GM19328 (cell line): Measurements from ENCODE around the gene HOXA4.

Experiments
- ATAC-seq: cut with Tn5 transposase; IDR thresholded peaks from one replicate; pipeline ENCODE4 v1.9.1; 2021; ENCODE audit warnings: mild to moderate bottlenecking, moderate library complexity; ENCODE audit not compliant: unreplicated experiment

The HOXA4 gene

DNA sequence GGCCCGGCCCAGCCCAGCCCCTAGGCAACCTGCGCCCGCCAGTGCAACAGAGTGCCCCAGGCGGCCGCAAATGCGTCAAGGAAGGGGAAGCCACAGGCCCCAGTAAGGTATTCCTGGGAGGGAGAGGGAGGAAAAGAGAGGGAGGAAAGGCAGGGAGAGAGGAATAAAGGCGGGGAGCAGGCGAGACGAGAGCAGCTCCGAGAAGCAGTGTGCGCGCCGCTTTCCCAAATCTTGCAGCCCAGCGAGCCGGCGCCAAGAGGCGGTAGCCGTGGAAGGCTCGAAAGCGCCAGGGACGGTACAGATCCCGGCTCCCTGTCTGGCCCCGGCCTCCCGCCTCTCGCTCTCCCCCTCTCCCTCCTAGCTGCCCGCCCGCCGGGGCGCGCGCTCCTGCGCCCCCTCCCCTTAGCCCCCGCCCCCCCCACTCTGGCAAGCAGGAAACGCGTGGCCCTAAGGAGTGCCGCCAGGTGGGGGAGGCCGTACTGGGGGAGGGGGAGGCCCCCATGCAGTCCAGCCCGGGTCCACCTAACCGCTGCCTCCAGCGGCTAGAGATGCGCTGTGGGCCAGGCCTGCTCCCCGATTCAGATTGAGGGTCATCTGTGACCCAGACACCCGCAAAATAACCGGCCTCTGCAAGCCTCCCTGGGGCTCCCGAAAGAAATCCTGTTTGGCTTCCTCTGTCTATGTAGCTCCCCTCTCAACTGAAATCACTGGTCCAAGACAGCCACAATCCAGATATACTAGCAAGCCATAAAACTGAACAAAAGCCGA, 39.3 kb upstream of the HOXA4 start:
- no peak for ATAC-seq

DNA sequence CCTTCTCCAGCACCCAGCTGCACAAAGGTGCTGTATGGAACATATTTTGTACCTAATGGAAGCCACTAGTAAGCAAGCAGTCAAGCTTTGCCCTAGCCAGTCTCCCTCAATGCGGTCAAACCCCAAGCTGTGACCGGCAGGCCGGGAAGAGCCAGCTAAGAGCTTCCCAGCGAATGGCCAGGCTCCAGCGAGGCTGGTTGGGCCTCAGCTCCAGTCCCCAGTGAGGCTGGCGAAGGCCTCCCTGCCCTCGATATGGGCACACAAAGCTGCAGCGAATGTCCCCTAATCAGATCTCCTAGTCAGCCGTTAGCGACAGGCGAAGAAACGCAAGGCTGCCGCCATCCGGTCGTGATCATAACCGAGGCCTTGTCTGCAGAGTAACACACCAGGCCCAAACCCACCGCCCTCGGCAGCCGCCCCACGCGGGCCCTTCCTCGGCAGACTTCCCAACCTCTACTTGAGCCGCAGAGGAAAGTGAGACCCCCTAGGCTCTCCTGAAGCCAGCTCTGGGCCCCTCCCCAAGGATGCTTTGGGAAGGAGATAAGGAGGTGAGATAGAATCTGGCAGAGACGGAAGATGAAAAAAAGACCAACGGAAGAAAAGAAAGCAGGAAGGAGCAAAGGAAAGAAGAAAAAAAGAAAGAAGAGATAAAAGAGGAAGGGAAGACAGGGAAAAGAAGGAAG, 37.8 kb upstream of the HOXA4 start:
- ATAC-seq = no peak

DNA sequence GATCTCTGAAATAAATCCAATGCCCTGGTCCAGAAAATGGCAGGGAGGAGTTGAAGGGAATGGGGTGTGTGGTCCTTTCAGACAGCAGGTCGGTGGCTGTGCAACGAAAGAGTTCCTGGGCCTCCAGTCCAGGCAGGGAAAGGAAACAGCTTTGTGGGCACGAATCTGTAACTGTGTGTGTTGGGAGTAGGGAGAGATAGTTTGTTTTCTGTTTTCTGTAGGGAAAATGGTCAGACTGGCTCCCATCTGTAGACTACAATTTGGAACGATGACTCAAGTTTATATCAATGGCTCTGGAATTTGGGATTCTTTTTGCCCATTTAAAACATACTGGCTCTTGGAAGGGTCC, 37.3 kb upstream of the HOXA4 start:
- ATAC-seq = no peak

DNA sequence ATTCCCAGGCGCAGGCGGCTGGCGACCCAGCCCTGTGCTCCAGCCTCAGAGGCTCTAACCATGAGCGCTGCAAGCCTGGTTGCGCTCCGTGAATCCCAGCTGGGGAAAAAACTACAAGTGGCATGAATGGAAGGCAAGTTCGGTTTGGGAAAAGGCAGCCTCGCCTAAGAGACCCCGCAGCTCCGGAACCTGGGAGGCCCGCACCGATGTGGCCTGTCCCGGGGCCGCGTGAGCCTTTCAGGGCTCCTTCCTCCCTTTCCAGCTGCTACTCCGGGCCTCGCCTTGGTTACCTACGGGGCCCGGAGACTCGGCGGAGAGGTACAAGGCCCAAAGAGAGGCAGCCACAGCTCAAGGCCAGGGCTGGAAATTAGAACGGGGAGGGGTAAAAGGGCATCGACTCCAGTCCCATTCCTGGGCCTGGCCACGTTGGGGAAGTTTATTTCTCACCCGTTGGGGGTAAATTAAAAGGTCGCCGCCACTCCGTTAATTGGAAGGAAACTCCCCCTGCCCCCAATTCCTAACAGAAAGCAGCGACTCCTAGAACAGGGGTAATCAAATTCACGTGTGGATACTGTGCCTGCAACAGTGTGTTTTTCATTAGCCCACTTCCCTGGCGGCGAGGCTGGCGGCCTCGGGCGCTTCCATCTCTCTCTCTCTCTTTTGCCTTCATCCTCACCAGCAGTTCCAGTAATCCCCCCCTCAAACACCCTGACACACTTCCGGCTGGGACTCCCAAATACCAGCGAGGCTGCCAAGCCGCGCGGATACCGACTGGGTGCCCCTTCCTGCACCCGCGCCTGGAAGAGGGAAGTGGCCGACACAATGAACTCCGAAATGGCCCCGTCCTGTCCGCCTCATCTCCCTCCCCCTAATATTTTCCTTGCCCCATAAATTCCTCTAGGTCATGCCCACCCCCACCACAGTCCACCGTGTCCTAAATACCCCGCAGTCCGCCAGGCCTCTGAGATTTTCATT, 36.3 kb upstream of the HOXA4 start:
- no peak for ATAC-seq

DNA sequence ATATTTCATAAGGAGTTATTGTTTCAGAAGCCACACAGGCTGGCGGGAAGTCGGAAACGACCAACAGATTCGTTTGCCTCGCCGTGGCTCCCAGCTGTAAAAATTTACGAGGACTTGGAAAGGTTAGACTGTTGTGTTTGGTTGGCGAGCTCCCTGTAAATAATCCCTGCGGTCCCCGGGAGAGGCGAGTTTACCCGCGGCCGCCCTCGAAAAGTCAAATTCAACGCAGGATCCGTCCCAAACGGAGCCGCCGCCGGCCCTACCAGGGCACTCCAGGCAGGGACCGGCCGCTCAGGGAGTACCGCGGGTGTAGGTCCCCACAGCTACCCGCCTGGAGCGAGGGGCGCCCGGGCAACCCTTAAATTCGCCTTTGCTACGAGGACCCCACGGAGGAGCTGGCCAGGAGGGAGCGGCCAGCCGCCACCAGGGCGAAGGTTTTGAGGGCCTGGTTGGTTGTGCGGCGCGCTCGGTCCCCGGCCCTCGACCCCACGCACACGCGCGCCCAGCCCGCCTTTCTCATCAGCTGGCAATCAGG, 35.5 kb upstream of the HOXA4 start:
- ATAC-seq = no peak

DNA sequence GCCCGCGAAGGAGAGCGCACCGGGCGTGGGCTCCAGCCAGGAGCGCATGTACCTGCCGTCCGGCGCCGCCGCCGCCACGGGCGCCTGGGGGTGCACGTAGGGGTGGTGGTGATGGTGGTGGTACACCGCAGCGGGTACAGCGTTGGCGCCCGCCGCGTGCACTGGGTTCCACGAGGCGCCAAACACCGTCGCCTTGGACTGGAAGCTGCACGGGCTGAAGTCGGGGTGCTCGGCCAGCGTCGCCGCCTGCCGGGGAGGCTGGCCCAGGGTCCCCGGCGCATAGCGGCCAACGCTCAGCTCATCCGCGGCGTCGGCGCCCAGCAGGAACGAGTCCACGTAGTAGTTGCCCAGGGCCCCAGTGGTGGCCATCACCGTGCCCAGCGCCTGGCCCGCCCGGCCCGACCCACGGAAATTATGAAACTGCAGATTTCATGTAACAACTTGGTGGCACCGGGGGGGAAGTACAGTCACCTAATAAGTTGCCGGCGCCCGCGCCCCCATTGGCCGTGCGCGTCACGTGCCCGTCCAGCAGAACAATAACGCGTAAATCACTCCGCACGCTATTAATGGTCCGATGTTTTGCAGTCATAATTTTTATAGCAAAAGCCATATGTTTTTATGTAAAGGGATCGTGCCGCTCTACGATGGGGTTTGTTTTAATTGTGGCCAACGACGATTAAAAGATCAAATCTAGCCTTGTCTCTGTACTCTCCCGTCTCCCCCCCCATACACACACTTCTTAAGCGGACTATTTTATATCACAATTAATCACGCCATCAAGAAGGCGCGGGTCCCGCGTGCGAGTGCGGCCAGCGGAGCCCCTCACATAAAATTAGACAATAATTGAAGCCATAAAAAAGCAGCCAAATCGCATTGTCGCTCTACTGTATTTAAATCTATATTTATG, 34.8 kb upstream of the HOXA4 start, which contains the start of gene HOXA9:
Gene HOXA9 (minus strand): TSS at position 449 of the 907 bp plus-strand sequence. CDS start 80 bp downstream, at position 369.
- no peak for ATAC-seq

DNA sequence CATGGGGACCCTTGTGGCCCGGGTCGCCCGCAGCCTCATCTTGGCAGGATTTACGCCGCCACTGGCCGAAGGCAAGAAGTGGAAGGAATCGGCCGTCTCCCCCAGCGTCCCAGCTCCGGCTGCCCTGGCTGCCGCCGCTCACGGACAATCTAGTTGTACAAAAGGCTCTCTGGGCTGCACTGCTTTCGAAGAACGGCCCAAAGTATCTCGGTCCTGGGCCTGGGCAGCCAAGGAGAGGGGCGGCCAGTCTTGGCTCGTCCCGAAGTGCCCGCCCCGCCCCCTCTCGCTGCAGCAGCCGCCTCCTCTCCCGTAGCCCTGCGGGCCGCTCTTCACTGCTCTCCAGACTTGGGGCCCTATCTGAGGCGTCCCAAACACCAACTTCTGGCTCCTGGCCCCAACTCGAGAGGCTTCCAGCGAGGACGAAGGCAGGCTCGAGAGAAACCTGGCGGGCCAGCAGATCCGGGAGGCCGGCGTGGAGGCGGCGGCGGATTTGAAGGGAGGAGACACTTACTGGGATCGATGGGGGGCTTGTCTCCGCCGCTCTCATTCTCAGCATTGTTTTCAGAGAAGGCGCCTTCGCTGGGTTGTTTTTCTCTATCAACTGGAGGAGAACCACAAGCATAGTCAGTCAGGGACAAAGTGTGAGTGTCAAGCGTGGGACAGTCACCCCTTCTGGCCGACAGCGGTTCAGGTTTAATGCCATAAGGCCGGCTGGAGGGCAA, 34.0 kb upstream of the HOXA4 start:
- no peak for ATAC-seq

DNA sequence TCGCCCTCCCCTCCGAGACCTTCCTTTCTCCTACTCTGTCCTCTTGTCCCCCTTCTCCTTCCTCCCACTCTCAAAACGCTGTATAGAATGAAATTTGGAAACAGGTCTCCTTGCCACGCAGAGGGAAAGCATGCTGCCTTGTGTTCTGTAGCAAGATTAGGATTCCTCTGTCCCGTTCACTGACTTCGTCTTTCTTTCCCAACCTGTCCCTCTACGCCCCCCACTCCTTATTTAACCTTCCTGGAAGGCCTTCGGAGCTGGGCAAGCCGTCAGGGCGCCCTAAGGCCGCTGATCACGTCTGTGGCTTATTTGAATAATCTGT, 33.4 kb upstream of the HOXA4 start:
- no peak for ATAC-seq

DNA sequence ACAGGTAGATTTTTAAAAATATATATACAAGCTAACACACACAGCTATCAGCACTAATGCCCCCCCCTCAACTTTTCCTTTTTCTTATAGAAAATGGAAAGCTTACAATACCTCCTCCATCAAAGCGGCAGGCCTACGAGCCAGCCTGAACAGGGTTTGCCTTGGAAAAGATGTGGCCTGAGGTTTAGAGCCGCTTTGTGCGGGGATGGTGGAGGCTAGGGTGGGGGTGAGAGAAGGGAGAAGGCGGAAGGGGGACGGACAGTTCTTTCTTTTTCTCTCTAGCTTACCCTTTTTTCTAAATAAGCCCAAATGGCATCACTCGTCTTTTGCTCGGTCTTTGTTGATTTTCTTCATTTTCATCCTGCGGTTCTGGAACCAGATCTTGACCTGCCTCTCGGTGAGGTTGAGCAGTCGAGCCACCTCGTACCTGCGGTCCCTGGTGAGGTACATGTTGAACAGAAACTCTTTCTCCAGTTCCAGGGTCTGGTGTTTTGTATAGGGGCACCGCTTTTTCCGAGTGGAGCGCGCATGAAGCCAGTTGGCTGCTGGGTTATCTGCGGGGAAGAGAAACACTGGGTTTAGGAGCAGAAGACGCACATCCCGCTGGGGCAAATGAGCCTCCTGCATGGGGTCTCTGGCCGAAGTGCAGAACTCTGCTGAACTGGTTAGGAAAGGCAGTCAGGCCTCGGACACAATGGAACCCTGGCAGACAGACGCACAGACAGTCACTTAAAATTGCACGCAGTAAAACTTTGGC, 32.9 kb upstream of the HOXA4 start:
- ATAC-seq = no peak

DNA sequence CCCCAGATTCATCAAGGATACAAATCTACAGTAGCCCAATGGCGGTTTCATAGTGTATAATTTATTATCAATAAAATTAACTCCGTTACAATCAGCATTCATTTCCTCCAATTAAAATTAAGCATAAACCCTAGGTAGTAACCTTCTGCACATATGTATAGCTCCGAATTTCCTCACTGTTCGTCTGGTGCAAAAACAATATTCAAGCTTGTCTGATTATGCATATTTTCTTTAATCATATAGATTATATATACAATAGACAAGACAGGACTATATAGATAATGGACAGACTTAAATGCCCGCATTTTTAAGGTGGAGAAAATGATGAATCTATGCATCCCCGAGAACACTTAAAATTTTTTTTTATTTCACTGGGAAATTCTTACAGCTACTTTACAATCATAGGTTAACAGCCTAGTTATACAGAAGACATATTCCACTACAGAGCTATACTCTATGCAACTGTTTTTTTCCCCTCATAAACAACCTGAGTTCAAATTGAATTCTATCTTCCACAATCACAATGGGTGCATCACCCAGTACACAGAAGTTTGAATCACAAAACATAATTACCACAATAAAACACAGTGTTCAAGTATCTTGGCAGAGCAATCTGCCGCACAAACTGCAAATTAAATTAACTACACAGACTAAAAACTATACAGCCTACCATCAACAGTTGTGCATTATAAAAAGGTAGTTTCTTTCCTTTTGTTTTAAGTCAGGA, 32.2 kb upstream of the HOXA4 start:
- ATAC-seq = no peak

DNA sequence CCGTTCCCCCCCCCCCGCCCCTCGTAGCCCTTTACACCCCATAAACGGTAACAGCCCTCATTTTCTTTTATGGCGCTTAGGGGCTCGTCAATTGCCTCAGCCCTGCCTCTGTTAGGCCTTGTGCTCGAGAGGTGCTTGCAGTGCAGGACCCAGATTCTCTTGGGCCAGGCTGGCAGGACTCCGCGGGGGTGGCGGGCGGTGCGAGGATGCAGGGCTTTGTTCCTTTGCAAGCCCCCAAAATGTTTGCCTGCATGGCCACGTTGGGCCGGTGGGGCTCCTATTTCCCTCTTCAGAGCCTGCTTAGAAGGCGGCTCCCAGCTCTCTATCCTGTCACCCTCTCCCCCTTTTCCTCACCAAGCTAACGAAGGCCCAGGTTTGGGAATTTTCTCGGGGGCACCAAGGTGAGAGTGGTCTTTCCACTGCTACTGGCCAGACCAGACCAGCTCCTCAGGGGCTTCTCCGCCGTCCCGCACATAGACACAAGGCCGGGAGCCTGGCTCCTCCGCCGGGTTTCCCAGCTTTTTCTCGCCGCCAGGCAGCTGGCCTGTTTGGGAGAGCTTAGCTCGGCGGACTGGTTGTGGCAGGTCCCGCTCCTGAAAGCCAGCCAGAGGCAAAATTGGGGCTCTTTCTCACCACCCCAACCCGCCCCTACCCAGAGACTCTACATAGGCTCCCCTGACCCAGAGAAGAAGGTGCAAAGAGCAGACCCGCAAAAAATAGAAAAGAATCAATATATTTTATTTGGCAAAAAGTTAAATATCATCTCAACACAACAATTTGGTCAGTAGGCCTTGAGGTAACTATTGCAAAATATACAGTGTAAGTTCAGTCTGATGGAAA, 31.4 kb upstream of the HOXA4 start:
- ATAC-seq = no peak

DNA sequence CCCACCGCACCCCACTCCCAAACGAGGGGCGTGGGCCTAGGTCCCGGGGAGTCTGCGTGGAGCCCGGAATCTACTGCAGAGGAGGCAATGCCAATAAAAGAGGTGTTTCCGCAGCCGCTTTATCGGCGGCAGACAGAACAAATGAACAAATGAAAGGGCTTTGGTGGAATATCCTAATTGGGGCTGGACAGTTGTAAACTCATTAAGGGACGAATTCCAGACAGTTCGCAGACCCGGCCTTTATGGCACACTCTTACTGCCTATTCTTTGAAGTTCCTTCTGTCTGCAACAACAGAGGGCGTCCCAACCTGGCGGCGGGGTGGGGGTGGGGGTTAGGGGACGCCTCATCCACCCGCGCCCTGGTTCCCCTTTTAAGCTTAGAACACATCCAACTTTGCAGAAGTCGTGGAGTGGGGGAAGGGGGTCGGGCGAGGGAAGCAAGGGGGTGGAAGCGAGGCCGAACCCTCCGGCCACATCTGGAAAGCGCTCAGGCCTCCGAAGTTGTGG, 30.7 kb upstream of the HOXA4 start:
- ATAC-seq = no peak

DNA sequence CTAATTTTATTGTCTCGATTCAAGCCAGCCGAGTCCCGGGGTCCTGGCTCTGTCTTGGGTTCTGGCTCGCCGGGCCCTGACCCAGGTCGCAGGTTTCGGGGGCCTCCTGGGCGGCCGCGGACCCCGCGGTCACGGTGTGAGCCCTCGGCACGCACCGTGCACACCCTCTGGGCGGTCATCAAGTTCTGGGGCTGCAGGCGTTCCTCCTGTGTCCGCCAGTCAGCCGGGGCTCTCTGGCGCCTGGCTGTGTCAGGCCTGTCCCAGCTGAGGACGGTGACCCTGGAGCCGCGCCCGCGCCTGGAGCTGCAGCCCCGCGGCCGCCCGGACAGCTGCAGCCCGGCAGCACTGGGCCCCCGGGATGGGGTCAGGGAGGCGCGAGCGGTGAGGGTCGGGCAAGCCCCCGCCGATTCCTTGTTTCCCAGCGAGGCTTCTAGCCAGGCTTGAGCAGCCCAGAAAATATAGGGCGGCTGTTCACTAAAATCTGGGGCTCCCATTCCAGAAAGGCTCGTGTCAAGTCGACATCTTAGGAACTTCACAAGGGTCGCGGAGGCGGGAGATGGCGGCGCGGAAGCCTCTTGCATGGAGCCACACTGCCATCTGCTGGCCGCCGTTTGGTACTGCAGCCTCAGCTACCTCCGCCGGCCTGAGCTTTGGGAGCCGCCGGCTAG, 30.1 kb upstream of the HOXA4 start:
- no peak for ATAC-seq

DNA sequence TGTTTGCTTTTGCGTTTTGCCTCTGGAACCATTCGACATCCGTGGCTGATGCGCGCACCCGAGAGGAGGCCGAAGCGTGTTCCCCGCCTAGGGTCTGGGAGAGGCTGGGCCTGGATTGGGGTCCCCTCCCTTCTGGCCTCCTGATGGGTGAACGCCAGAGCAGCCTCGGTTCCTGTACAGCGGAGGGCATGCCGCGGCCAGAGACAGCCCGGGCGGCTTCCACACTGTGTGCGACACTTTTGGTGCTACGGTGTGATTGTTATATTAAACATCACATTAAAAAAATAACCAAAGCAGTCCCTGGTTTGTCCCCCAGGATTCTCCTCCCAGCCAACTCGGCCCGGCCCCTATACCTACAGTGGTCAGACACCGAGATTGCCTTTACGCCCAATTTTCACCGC, 29.6 kb upstream of the HOXA4 start:
- no peak for ATAC-seq

DNA sequence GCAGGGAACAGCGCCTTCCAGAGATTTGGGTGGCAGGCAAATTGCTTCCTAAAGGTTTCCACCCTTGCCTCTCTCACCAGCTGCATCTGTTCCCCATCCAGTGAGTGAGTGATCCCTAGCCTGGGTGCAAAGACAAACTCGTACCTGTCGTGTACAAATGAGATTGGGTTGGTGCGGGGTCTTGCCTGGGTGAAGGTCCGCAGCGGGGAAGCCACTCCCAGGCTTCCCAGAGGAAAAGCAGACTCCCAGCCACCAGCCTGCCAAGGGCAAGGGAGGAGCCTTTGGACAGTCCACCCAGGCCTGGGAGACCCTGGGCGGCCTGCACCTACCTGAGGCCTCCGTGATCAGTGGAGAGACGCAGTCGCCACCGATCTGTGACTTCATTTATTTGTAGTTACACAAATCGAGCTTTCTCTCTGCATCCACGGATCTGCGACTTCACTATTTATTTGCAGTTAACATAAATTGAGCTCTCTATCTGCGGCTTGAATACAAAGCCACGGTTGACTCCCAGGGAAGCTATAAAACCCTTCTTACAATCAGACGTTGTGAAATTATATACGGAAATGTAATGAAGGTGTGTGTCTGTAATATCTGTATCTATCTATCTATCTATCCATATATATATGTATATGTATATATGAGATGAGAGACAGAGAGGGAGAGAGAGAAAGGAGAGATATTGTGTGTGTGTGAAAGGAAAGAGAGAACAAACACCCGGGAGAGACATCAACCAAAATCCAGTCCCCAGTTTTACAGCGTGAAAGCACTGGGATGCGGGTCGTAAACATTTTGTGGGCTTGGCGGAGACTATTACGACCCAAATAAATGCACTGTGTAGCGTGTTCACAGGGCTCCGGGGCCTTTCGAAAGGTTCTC, 28.9 kb upstream of the HOXA4 start:
- ATAC-seq = no peak
